ENCODE measurements around the gene C5orf46.

DNA sequence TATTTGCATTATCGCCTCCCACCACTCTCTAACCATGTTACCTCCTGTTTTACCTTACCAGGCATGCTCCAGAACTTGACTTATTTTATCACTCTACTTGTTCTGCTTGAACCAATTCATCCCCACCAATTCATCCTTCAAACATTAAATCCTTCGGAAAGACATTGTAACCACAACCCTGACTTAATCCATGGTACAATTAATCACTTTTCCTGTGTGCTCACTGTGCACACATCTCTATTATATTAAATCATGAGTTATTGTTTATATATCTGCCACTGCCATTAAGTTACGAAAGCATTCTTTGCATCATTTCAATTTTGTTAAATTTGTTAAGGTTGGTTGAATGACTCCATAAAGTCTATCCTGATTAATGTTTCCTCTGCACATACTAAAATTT, 7.4 kb upstream of the C5orf46 start:
- no peak for TF ChIP-seq MYC (IDR thresholded peaks at IDR 0.05; ENCODE audit: borderline replicate concordance, low read length)
- TF ChIP-seq, protein P1, sequence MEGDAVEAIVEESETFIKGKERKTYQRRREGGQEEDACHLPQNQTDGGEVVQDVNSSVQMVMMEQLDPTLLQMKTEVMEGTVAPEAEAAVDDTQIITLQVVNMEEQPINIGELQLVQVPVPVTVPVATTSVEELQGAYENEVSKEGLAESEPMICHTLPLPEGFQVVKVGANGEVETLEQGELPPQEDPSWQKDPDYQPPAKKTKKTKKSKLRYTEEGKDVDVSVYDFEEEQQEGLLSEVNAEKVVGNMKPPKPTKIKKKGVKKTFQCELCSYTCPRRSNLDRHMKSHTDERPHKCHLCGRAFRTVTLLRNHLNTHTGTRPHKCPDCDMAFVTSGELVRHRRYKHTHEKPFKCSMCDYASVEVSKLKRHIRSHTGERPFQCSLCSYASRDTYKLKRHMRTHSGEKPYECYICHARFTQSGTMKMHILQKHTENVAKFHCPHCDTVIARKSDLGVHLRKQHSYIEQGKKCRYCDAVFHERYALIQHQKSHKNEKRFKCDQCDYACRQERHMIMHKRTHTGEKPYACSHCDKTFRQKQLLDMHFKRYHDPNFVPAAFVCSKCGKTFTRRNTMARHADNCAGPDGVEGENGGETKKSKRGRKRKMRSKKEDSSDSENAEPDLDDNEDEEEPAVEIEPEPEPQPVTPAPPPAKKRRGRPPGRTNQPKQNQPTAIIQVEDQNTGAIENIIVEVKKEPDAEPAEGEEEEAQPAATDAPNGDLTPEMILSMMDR (IDR thresholded peaks at IDR 0.05), result no peak
- TF ChIP-seq, protein P2, sequence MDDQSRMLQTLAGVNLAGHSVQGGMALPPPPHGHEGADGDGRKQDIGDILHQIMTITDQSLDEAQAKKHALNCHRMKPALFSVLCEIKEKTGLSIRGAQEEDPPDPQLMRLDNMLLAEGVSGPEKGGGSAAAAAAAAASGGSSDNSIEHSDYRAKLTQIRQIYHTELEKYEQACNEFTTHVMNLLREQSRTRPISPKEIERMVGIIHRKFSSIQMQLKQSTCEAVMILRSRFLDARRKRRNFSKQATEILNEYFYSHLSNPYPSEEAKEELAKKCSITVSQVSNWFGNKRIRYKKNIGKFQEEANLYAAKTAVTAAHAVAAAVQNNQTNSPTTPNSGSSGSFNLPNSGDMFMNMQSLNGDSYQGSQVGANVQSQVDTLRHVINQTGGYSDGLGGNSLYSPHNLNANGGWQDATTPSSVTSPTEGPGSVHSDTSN (IDR thresholded peaks at IDR 0.05), result no peak
- TF ChIP-seq TP53 (CRISPR knock-in tag; IDR thresholded peaks at IDR 0.05), result no peak
- TF ChIP-seq RAD21 (conservative IDR thresholded peaks at IDR 0.05 in 1 of 2, IDR thresholded peaks at IDR 0.05 in 1 of 2), result no peak
- TF ChIP-seq CHD2 (IDR thresholded peaks at IDR 0.05; ENCODE audit: low read length, partially characterized antibody), result no peak
- TF ChIP-seq POLR2A (IDR thresholded peaks at IDR 0.05; ENCODE audit: low read length), result no peak
- TF ChIP-seq CHD4 (IDR thresholded peaks at IDR 0.05; ENCODE audit: borderline replicate concordance), result no peak
- TF ChIP-seq TFCP2L1 (CRISPR knock-in tag; IDR thresholded peaks at IDR 0.05), result no peak
- no peak for TF ChIP-seq MAZ (IDR thresholded peaks at IDR 0.05; ENCODE audit: borderline replicate concordance, low read depth, low read length)
- TF ChIP-seq BCL3 (IDR thresholded peaks at IDR 0.05), result no peak
- no peak for TF ChIP-seq POLR2AphosphoS2 (conservative IDR thresholded peaks at IDR 0.05; ENCODE audit: low read length)

Measured in A549 (cell line).